ENCODE data around the gene ATN1.
"Not testable (repeated sequence)": the region's sequence is repeated elsewhere in the genome, so short reads cannot be mapped to it uniquely, and the experiment has no call there.

ATN1 gene

GRCh38 chr12:6927379-6928021, at the start of gene ATN1:
TSS of gene ATN1 (plus strand) at chr12:6927959. CDS start at chr12:6934002, 6,043 bp downstream.
- DNase-seq (ENCODE audit: low read depth): peak; percentile 24

GRCh38 chr12:6879824-6880223, 47.9 kb upstream of the ATN1 start:
- not testable (repeated sequence) for DNase-seq (ENCODE audit: low read depth)

- DNase-seq (ENCODE audit: low read depth): no peak
Observed at GRCh38 chr12:6883252-6883651, 44.5 kb upstream of the ATN1 start.

GRCh38 chr12:6883683-6884082, 44.1 kb upstream of the ATN1 start:
- no peak for DNase-seq (ENCODE audit: low read depth)

GRCh38 chr12:6884539-6884938, 43.2 kb upstream of the ATN1 start:
- no peak for DNase-seq (ENCODE audit: low read depth)

- not testable (repeated sequence) for DNase-seq (ENCODE audit: low read depth)
Observed at GRCh38 chr12:6886206-6886999, 41.4 kb upstream of the ATN1 start.

GRCh38 chr12:6887460-6887859, 40.3 kb upstream of the ATN1 start:
- no peak for DNase-seq (ENCODE audit: low read depth)

- no peak for DNase-seq (ENCODE audit: low read depth)
Observed at GRCh38 chr12:6888360-6888759, 39.4 kb upstream of the ATN1 start.

- not testable (repeated sequence) for DNase-seq (ENCODE audit: low read depth)
Observed at GRCh38 chr12:6888794-6889193, 39.0 kb upstream of the ATN1 start.

- not testable (repeated sequence) for DNase-seq (ENCODE audit: low read depth)
Observed at GRCh38 chr12:6889775-6890573, 37.8 kb upstream of the ATN1 start.

GRCh38 chr12:6890789-6891645, 36.7 kb upstream of the ATN1 start:
- DNase-seq (ENCODE audit: low read depth): peak; percentile 99

- DNase-seq (ENCODE audit: low read depth): no peak
Observed at GRCh38 chr12:6891646-6892001, 36.1 kb upstream of the ATN1 start.

GRCh38 chr12:6892683-6893082, 35.1 kb upstream of the ATN1 start:
- DNase-seq (ENCODE audit: low read depth): not testable (repeated sequence)

- DNase-seq (ENCODE audit: low read depth): no peak
Observed at GRCh38 chr12:6894321-6894720, 33.4 kb upstream of the ATN1 start.

- no peak for DNase-seq (ENCODE audit: low read depth)
Observed at GRCh38 chr12:6896846-6897435, 30.8 kb upstream of the ATN1 start.

GRCh38 chr12:6899427-6899826, 28.3 kb upstream of the ATN1 start:
- no peak for DNase-seq (ENCODE audit: low read depth)

GRCh38 chr12:6899837-6900519, 27.8 kb upstream of the ATN1 start:
- no peak for DNase-seq (ENCODE audit: low read depth)

GRCh38 chr12:6902448-6902847, 25.3 kb upstream of the ATN1 start:
- no peak for DNase-seq (ENCODE audit: low read depth)

- no peak for DNase-seq (ENCODE audit: low read depth)
Observed at GRCh38 chr12:6903722-6904121, 24.0 kb upstream of the ATN1 start.

Measured in stimulated activated CD8-positive, alpha-beta memory T cell treated with anti-CD3 and anti-CD28 coated beads, Interleukin-12 subunit alpha, Interleukin-12 subunit beta, amount 100 ng/mL, for 4 hours (primary cell).